ENCODE data around the gene FOXP1. TPM values are rescaled to one million over a fixed set of nuclear protein-coding genes. Genes with fewer than 3 reads are reported as not detected.

FOXP1 gene
- total and polyA plus RNA-seq, 2 of the 8 experiments (the other 6 are each of a cell fraction or from before 2014, with no cell fraction given), result 13.9 to 25.4 TPM

- FAIRE-seq (no peak), DNase-seq (ENCODE audit: low read depth in 1 of 2, low spot score in 2 of 2) (no peak)
- H4K5ac ChIP-seq (ENCODE audit: insufficient read length, low read depth, low read length), result no peak overlapping the region
- 94% methylated on average over 9 of the region's 9 CpGs; no CpG with 5 or more reads in 1 of the 2 experiments for WGBS, 2 experiments (ENCODE audit: extremely low coverage in 1 of 2, insufficient coverage in 1 of 2, insufficient read length in 1 of 2, insufficient replicate concordance in 2 of 2, low coverage in 1 of 2, low lambda C conversion rate in 2 of 2, missing lambda C conversion rate in 1 of 2)
- H3K9me3 ChIP-seq (ENCODE audit: insufficient read depth in 2 of 2, low read depth in 1 of 2, low read length in 1 of 2), result no peaks in the 10 kb centered on the region
- no peak overlapping the region for H2AK5ac ChIP-seq (ENCODE audit: low read depth, low read length)
- H3K79me1 ChIP-seq (ENCODE audit: low read depth, low read length), result no peaks in the 10 kb centered on the region
- no peaks in the 10 kb centered on the region for H3K4me1 ChIP-seq (replicated peaks in 1 of 4; ENCODE audit: control insufficient read depth in 3 of 4, insufficient read depth in 4 of 4, low read length in 3 of 4)
- H2BK12ac ChIP-seq (ENCODE audit: low read depth, low read length), result no peak overlapping the region
- no peak overlapping the region for H3K4ac ChIP-seq (replicated peaks; ENCODE audit: insufficient read length, low read depth, low read length)
- H3K23me2 ChIP-seq (ENCODE audit: low read depth, low read length), result no peaks in the 10 kb centered on the region
- H3K4me3 ChIP-seq (ENCODE audit: extremely low read depth in 1 of 4, insufficient read depth in 2 of 4, low read depth in 3 of 4, low read length in 4 of 4), result no peak overlapping the region
- no peak overlapping the region for H3K56ac ChIP-seq (replicated peaks; ENCODE audit: insufficient read length, low read depth, low read length)
- H4K20me1 ChIP-seq (replicated peaks in 1 of 2; ENCODE audit: control insufficient read depth in 1 of 2, insufficient read depth in 2 of 2, low read length in 2 of 2), result no peaks in the 10 kb centered on the region
- H4K91ac ChIP-seq (replicated peaks; ENCODE audit: insufficient read length, low read length), result no peak overlapping the region
- no peak overlapping the region for H3K18ac ChIP-seq (ENCODE audit: extremely low read depth, low read length)
- CTCF ChIA-PET (ENCODE audit: partially characterized antibody), result interaction anchor here (0.8 kb wide), 1 partner anchor 16 kb away, joined by 3 read pairs; no protein-coding TSS in a partner anchor
- no peak overlapping the region for H3K9ac ChIP-seq (replicated peaks in 1 of 4; ENCODE audit: extremely low read depth in 1 of 4, low read depth in 3 of 4, low read length in 3 of 4)
- no peaks in the 10 kb centered on the region for H3K79me2 ChIP-seq (ENCODE audit: control insufficient read depth in 1 of 2, insufficient read depth in 2 of 2, low read length in 2 of 2)
- H3K14ac ChIP-seq (ENCODE audit: insufficient read length), result no peak overlapping the region
- H2AFZ ChIP-seq (ENCODE audit: low read length), result no peak overlapping the region
- H3K27me3 ChIP-seq (replicated peaks in 1 of 4; ENCODE audit: control insufficient read depth in 3 of 4, extremely low read depth in 1 of 4, insufficient read depth in 3 of 4, low read length in 3 of 4), result no peaks in the 10 kb centered on the region
- no peak overlapping the region for H4K8ac ChIP-seq (ENCODE audit: extremely low read depth, insufficient read depth, low read length)
- POLR2A ChIA-PET (ENCODE audit: partially characterized antibody), result no interaction called here
- H2BK20ac ChIP-seq (ENCODE audit: low read length), result no peak overlapping the region
- H3K27ac ChIP-seq (ENCODE audit: low read depth, low read length), result no peak overlapping the region
- H2BK15ac ChIP-seq (ENCODE audit: low read length), result no peak overlapping the region
- no peak overlapping the region for H2BK5ac ChIP-seq (ENCODE audit: low read depth, low read length)
- H3K4me2 ChIP-seq (ENCODE audit: insufficient read depth in 1 of 2, low read depth in 2 of 2, low read length in 2 of 2), result no peak overlapping the region
- no peak overlapping the region for H3K23ac ChIP-seq (ENCODE audit: insufficient read length)
- TF ChIP-seq CHD1 (IDR thresholded peaks at IDR 0.05; ENCODE audit: low read depth, low read length), result no peak
- TF ChIP-seq TEAD4 (IDR thresholded peaks at IDR 0.05; ENCODE audit: low read depth, low read length), result no peak
- no peak for TF ChIP-seq SIN3A (conservative IDR thresholded peaks at IDR 0.05 in 1 of 2, IDR thresholded peaks at IDR 0.05 in 1 of 2; ENCODE audit: low read depth in 1 of 2, low read length in 2 of 2)
- no peaks in the 10 kb centered on the region for H3K36me3 ChIP-seq (ENCODE audit: control insufficient read depth in 2 of 4, insufficient read depth in 4 of 4, low read length in 3 of 4)
- H2BK120ac ChIP-seq (replicated peaks; ENCODE audit: low read depth, low read length), result no peak overlapping the region
Observed at GRCh38 chr3:71103430-71103921, 480.1 kb downstream of the FOXP1 start.

Data from H1 (cell line).